ENCODE measurements around the gene GRIFIN.

Gene GRIFIN

GRCh38 chr7:2452643-2453270, 23.4 kb downstream of the GRIFIN start:
- no peak for DNase-seq

- DNase-seq = no peak
These were observed 24.1 kb downstream of the GRIFIN start for GRCh38 chr7:2452074-2452507.

- peak; percentile 32 to 36 for DNase-seq
These were observed 24.8 kb downstream of the GRIFIN start for GRCh38 chr7:2451171-2452073.

GRCh38 chr7:2450198-2451107, 25.7 kb downstream of the GRIFIN start:
- DNase-seq = no peak

- no peak for DNase-seq
These were observed 29.5 kb downstream of the GRIFIN start for GRCh38 chr7:2446676-2447075.

- DNase-seq = no peak
These were observed 30.2 kb downstream of the GRIFIN start for GRCh38 chr7:2445898-2446555.

GRCh38 chr7:2445047-2445446, 31.2 kb downstream of the GRIFIN start:
- DNase-seq = no peak

GRCh38 chr7:2444476-2444875, 31.7 kb downstream of the GRIFIN start:
- no peak for DNase-seq

GRCh38 chr7:2443491-2443890, 32.7 kb downstream of the GRIFIN start:
- no peak for DNase-seq

GRCh38 chr7:2441430-2442058, 34.7 kb downstream of the GRIFIN start:
- no peak for DNase-seq

- no peak for DNase-seq
These were observed 35.5 kb downstream of the GRIFIN start for GRCh38 chr7:2440608-2441245.

GRCh38 chr7:2438775-2439174, 37.4 kb downstream of the GRIFIN start:
- no peak for DNase-seq

GRCh38 chr7:2438186-2438585, 38.0 kb downstream of the GRIFIN start:
- no peak for DNase-seq

GRCh38 chr7:2437537-2438148, 38.6 kb downstream of the GRIFIN start:
- DNase-seq = no peak

GRCh38 chr7:2437136-2437535, 39.1 kb downstream of the GRIFIN start:
- no peak for DNase-seq

GRCh38 chr7:2436341-2437104, 39.7 kb downstream of the GRIFIN start:
- DNase-seq = no peak

- no peak for DNase-seq
These were observed 41.1 kb downstream of the GRIFIN start for GRCh38 chr7:2435146-2435545.

GRCh38 chr7:2433713-2434550, 42.3 kb downstream of the GRIFIN start:
- no peak for DNase-seq
